Measurements from ENCODE around the gene KIF2A. TPM values are rescaled to one million over a fixed set of nuclear protein-coding genes. Genes with fewer than 3 reads are reported as not detected.
A peak's percentile ranks its signal among the peaks of the same experiment; 100 is the strongest.

Gene KIF2A
- total RNA-seq, 1 experiment from 2014 or later, result 86.1 TPM

- Mint-ChIP-seq H3K36me3 (ENCODE audit: insufficient read depth in 1 of 3, low read depth in 3 of 3) (no peaks in the 10 kb centered on the region), H3K4me3 (no peak overlapping the region), H3K27me3 (ENCODE audit: low read depth) (no peaks in the 10 kb centered on the region), H3K9me3 (no peaks in the 10 kb centered on the region), H3K4me1 (no peaks in the 10 kb centered on the region), H3K27ac (peak overlapping the region in 1 of 3 experiments; percentile 27; a peak in 1 of 7 replicates)
- Histone ChIP-seq H3K4me1 (ENCODE audit: insufficient read depth, low read length) (no peaks in the 10 kb centered on the region), H2AK5ac (ENCODE audit: insufficient read length, low read length) (no peak overlapping the region), H3K27me3 (ENCODE audit: insufficient read depth, low read length) (no peaks in the 10 kb centered on the region), H3K9ac (ENCODE audit: extremely low read depth, insufficient read length, low read length) (no peak overlapping the region), H3K23ac (ENCODE audit: insufficient read length, low read depth, low read length) (no peak overlapping the region), H3K18ac (ENCODE audit: insufficient read length, low read depth, low read length) (no peak overlapping the region), H3K4me2 (ENCODE audit: insufficient read depth, insufficient read length, low read length) (no peak overlapping the region), H3T11ph (ENCODE audit: low read length) (no peak overlapping the region), H3K56ac (ENCODE audit: insufficient read length, low read depth, low read length) (no peak overlapping the region), H4K8ac (replicated peaks; ENCODE audit: insufficient read length, low read depth, low read length) (no peak overlapping the region), H2BK20ac (ENCODE audit: low read depth, low read length, poor library complexity, severe bottlenecking) (no peak overlapping the region), H3K4ac (ENCODE audit: low read depth, low read length) (no peak overlapping the region), H3K79me2 (ENCODE audit: insufficient read depth, low read length) (no peaks in the 10 kb centered on the region), H4K91ac (ENCODE audit: insufficient read length, low read depth, low read length) (no peak overlapping the region), H4K5ac (ENCODE audit: insufficient read length, low read depth, low read length) (no peak overlapping the region), H3K14ac (ENCODE audit: insufficient read depth, low read length) (no peak overlapping the region), H3K23me2 (ENCODE audit: insufficient read length, low read depth, low read length, poor library complexity, severe bottlenecking) (no peaks in the 10 kb centered on the region), H4K20me1 (ENCODE audit: control insufficient read depth, insufficient read depth, insufficient read length) (no peaks in the 10 kb centered on the region), H3K79me1 (ENCODE audit: insufficient read depth, low read depth, low read length, poor library complexity, severe bottlenecking) (no peaks in the 10 kb centered on the region), H3K27ac (ENCODE audit: insufficient read length, low read depth, low read length) (no peak overlapping the region), H3K9me3 (ENCODE audit: control insufficient read depth, low read depth, low read length) (no peaks in the 10 kb centered on the region), H2BK12ac (ENCODE audit: insufficient read length, low read depth, low read length) (no peak overlapping the region), H2BK5ac (ENCODE audit: insufficient read length, low read length) (no peak overlapping the region), H2AFZ (ENCODE audit: low read length) (no peak overlapping the region), H2BK15ac (ENCODE audit: low read depth, low read length) (no peak overlapping the region), H2BK120ac (ENCODE audit: low read depth, low read length, poor library complexity, severe bottlenecking) (no peak overlapping the region)
- no peak for DNase-seq
- TF ChIP-seq CTCF (conservative IDR thresholded peaks at IDR 0.05), result no peak
- no CpG with 5 or more reads among the region's 3 CpGs for WGBS (ENCODE audit: extremely low coverage, insufficient read length, low lambda C conversion rate)
Observed at GRCh38 chr5:62273687-62274086, 32.3 kb upstream of the KIF2A start.

All from H9 (cell line).